ENCODE data around the gene CXCL10.

CXCL10 gene

GRCh38 chr4:75995727-75996126 is 27.6 kb downstream of the CXCL10 start:
- TF ChIP-seq MAX (IDR thresholded peaks at IDR 0.05): no peak
- peak; percentile 82 for TF ChIP-seq RAD21 (IDR thresholded peaks at IDR 0.05; ENCODE audit: low read depth)

- TF ChIP-seq EP300 (IDR thresholded peaks at IDR 0.05; ENCODE audit: borderline replicate concordance) (no peak), NFIC (IDR thresholded peaks at IDR 0.05) (no peak), USF1 (IDR thresholded peaks at IDR 0.05) (no peak), CEBPB (IDR thresholded peaks at IDR 0.05) (no peak)
Measured at GRCh38 chr4:75992462-75992861, 30.8 kb downstream of the CXCL10 start.

GRCh38 chr4:75989846-75990528 is 33.3 kb downstream of the CXCL10 start:
- TF ChIP-seq ZBTB7A (IDR thresholded peaks at IDR 0.05; ENCODE audit: low read depth) (no peak), TEAD4 (IDR thresholded peaks at IDR 0.05) (no peak), RAD21 (IDR thresholded peaks at IDR 0.05; ENCODE audit: low read depth) (no peak), TAF1 (IDR thresholded peaks at IDR 0.05; ENCODE audit: low read depth) (no peak), EGR1 (IDR thresholded peaks at IDR 0.05) (no peak), CREB1 (IDR thresholded peaks at IDR 0.05; ENCODE audit: low read depth) (no peak), USF1 (IDR thresholded peaks at IDR 0.05) (no peak), FOXM1 (IDR thresholded peaks at IDR 0.05; ENCODE audit: borderline replicate concordance, low read depth) (no peak), YY1 (IDR thresholded peaks at IDR 0.05; ENCODE audit: low read depth) (no peak), TCF12 (IDR thresholded peaks at IDR 0.05; ENCODE audit: low read depth) (no peak), MAX (IDR thresholded peaks at IDR 0.05) (no peak), EP300 (IDR thresholded peaks at IDR 0.05; ENCODE audit: borderline replicate concordance) (no peak), NFIC (IDR thresholded peaks at IDR 0.05) (no peak), CEBPB (IDR thresholded peaks at IDR 0.05) (no peak)

- TF ChIP-seq NFIC (IDR thresholded peaks at IDR 0.05) (no peak), USF1 (IDR thresholded peaks at IDR 0.05) (no peak), TCF12 (IDR thresholded peaks at IDR 0.05; ENCODE audit: low read depth) (no peak), EGR1 (IDR thresholded peaks at IDR 0.05) (no peak), YY1 (IDR thresholded peaks at IDR 0.05; ENCODE audit: low read depth) (no peak), CEBPB (IDR thresholded peaks at IDR 0.05) (no peak), REST (IDR thresholded peaks at IDR 0.05; ENCODE audit: low read depth) (no peak), TEAD4 (IDR thresholded peaks at IDR 0.05) (no peak), TAF1 (IDR thresholded peaks at IDR 0.05; ENCODE audit: low read depth) (no peak), FOXM1 (IDR thresholded peaks at IDR 0.05; ENCODE audit: borderline replicate concordance, low read depth) (no peak), RAD21 (IDR thresholded peaks at IDR 0.05; ENCODE audit: low read depth) (no peak), ZBTB7A (IDR thresholded peaks at IDR 0.05; ENCODE audit: low read depth) (no peak), EP300 (IDR thresholded peaks at IDR 0.05; ENCODE audit: borderline replicate concordance) (no peak), MAX (IDR thresholded peaks at IDR 0.05) (no peak), CREB1 (IDR thresholded peaks at IDR 0.05; ENCODE audit: low read depth) (no peak)
Measured at GRCh38 chr4:75985116-75985515, 38.2 kb downstream of the CXCL10 start.

GRCh38 chr4:75980576-75980975 is 42.7 kb downstream of the CXCL10 start:
- TF ChIP-seq ZBTB7A (IDR thresholded peaks at IDR 0.05; ENCODE audit: low read depth) (no peak), NFIC (IDR thresholded peaks at IDR 0.05) (no peak), TCF12 (IDR thresholded peaks at IDR 0.05; ENCODE audit: low read depth) (no peak), FOXM1 (IDR thresholded peaks at IDR 0.05; ENCODE audit: borderline replicate concordance, low read depth) (no peak), MAX (IDR thresholded peaks at IDR 0.05) (no peak), REST (IDR thresholded peaks at IDR 0.05; ENCODE audit: low read depth) (no peak), USF1 (IDR thresholded peaks at IDR 0.05) (no peak), RAD21 (IDR thresholded peaks at IDR 0.05; ENCODE audit: low read depth) (no peak), EP300 (IDR thresholded peaks at IDR 0.05; ENCODE audit: borderline replicate concordance) (no peak), TAF1 (IDR thresholded peaks at IDR 0.05; ENCODE audit: low read depth) (no peak), TEAD4 (IDR thresholded peaks at IDR 0.05) (no peak), CEBPB (IDR thresholded peaks at IDR 0.05) (no peak), YY1 (IDR thresholded peaks at IDR 0.05; ENCODE audit: low read depth) (no peak), EGR1 (IDR thresholded peaks at IDR 0.05) (no peak), CREB1 (IDR thresholded peaks at IDR 0.05; ENCODE audit: low read depth) (no peak)

All from Ishikawa (cell line).